Epithelial cell of esophagus (primary cell): ENCODE data around the gene KCNJ4.

ENCODE experiments used
- DNase-seq: peaks from one replicate; pipeline ENCODE4 v3.0.0; 2010; ENCODE audit warnings: low read depth
- H3K4me3 ChIP-seq: 2 replicates; pipeline ENCODE4 v1.5.1; 2011; ENCODE audit warnings: mild to moderate bottlenecking, low read length, control low read depth
- TF ChIP-seq, protein P1 (sequence below): IDR thresholded peaks from 2 replicates; pipeline ENCODE4 v1.5.1; 2011; ENCODE audit warnings: low read depth, mild to moderate bottlenecking, low read length, control low read depth, inconsistent platforms; ENCODE audit not compliant: insufficient read depth; ENCODE audit errors: missing control alignments

The KCNJ4 gene

DNA sequence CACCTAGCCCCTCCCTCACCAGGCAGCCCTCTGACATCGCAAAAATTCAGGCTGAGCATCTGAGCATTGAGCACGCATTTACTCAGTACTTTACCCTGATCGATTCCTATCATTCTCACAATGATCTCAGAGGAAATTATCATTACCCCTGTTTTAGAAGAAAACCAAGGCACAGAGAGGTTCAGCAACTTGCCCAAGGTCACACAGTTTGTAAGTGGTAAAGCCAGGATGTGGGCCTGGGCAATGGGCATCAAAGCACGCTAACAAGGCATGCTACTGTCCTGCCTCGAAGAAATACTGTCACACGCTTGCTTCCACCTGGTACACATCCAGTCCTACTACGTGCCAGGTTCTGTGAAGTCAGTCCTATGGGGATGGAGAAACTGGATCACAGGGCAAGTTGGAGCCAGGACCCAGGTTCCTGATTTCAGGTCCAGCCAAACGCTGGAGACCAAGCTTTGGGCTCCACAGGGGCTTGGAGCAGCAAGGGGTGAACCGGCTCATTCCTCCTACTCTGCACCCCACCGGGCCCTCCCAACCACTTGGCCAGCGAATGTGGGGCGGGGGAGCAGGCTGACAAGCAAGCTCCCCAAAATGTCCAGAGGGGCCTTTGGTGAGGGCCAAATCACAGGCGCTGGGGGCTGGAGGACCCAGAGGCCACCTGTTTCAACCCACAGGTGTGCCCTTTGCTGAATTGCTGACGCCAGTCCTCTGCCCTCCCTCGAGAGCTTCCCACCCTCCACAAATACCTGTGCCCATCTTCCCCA lies 18.2 kb downstream of the KCNJ4 start:
- DNase-seq, result no peak
- TF ChIP-seq, protein P1, sequence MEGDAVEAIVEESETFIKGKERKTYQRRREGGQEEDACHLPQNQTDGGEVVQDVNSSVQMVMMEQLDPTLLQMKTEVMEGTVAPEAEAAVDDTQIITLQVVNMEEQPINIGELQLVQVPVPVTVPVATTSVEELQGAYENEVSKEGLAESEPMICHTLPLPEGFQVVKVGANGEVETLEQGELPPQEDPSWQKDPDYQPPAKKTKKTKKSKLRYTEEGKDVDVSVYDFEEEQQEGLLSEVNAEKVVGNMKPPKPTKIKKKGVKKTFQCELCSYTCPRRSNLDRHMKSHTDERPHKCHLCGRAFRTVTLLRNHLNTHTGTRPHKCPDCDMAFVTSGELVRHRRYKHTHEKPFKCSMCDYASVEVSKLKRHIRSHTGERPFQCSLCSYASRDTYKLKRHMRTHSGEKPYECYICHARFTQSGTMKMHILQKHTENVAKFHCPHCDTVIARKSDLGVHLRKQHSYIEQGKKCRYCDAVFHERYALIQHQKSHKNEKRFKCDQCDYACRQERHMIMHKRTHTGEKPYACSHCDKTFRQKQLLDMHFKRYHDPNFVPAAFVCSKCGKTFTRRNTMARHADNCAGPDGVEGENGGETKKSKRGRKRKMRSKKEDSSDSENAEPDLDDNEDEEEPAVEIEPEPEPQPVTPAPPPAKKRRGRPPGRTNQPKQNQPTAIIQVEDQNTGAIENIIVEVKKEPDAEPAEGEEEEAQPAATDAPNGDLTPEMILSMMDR, result no peak
- no peak overlapping the region for H3K4me3 ChIP-seq

DNA sequence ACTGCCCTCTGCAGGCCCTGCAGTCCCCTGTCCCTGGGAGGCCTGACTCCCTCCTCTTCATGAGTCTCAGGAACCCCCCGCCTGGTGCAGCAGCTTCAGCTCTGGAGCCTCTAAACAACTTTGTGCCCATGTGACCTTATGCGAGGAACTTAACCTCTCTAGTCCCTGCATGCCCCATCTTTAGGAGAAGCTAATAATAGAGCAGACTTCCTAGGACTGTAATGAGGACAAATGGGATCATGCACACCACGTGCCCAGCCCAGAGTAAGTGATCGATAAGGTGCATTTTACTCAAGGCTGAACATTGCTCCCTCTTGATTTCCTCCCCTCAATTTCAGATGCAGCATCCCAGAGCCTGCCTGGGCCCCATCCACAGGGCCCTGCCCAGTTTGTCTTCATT lies 19.0 kb downstream of the KCNJ4 start:
- TF ChIP-seq, protein P1, result no peak
- H3K4me3 ChIP-seq, result no peak overlapping the region
- no peak for DNase-seq

DNA sequence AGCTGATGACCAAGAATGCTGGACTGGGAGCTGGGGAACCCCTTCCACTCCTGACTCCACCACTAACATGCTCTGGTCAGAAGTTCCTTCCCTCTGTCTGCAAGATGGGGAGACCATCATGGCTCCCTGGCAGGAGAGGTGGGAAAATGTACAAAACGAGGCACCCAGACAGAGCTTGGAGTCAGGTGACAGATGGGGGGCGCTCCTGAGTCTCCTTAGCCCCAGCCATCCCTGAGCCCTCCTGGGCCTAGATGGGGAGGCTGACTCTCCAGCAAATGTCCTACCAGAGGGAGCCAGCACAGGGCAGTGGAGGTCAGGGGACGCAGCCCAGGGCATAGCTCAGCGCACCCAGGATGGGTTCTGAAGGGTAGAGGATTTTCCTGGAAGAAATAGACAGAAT lies 20.0 kb downstream of the KCNJ4 start:
- TF ChIP-seq, protein P1, result no peak
- DNase-seq, result no peak
- no peak overlapping the region for H3K4me3 ChIP-seq

DNA sequence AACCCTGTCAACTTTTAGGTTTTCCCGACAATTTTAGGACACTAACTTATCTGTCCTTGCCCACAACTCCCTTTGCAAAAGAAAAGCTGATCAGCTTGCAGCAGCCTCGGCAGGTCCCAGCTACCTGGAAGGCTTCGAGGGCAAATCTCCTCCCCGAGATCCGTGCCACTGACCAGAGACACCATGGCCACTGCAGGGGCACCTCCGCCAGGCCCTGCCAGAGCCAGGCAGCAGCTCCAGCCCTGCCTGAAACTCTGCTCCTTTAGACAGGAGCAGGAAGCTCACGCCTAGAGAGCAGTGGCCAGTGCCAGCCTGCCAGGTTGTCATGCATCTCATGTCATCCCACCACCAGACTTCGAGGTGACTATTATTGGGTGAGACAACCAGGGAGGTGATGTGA lies 21.1 kb downstream of the KCNJ4 start:
- H3K4me3 ChIP-seq, result no peak overlapping the region
- TF ChIP-seq, protein P1, result no peak
- DNase-seq, result no peak

DNA sequence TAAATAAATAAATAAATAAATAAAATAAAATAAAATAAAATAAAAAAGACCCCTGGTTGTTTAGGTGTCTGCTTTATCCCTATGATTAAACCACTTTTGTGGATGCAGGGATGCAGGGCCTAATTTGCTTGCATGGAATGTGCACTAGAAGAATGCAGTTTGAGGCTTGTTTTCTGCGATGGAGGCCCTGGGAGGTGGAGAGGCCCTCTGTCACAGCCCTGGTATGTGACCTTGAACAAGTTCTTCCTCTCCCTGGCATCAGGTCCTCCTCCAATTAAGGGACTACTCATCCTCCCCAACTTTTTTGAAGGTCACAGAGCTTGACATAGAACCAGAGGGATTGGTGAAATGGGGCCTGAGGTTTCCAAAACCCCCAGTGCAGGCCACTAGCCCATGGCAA lies 22.7 kb downstream of the KCNJ4 start:
- no peak overlapping the region for H3K4me3 ChIP-seq
- TF ChIP-seq, protein P1, result no peak
- DNase-seq, result no peak

DNA sequence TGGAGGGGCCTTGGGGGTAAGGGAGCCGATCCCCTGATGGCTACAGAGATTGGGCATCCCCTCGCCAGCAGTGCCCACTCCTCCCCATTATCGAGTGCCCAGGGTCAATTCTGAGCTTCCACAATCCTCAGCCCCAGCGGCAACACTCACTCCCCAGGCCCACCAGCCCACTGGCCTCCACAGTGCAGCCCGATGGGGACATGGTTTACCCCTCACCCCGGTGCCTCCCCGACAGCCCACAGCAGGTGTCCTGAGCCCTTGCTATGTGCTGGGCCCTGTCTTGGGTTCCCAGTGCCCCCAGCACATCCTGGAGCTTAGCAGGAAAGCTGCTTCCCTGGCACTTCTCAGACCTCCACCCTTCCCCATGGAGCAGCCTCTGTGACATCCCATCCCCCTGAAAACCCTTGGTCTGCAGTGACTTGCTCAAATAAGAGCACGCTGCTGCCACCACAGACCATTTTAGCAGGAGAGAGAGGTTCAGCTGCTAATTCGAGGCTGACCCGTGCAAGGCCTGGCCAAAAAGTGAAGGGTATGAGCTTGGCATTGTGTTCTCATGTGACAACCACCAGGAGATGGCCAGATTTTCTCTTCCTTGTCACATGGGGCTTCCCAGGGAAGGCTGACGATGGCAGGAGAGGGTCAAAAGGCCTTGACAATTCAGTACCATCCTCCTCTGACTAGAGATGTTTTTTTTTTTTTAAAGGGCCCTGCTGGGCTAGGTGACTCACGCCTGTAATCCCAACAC lies 23.6 kb downstream of the KCNJ4 start:
- DNase-seq, result no peak
- TF ChIP-seq, protein P1, result no peak
- H3K4me3 ChIP-seq, result no peak overlapping the region
